Measurements from ENCODE around the gene CPEB4.

CPEB4 gene

GRCh38 chr5:173885054-173885443 is 3.1 kb upstream of the CPEB4 start:
- TF ChIP-seq CTCF (IDR thresholded peaks at IDR 0.05; ENCODE audit: low read depth, low read length): no peak
- Histone ChIP-seq H3K4me3 (ENCODE audit: low read depth, low read length) (no peak overlapping the region), H3K27me3 (ENCODE audit: insufficient read depth, low read depth, severe bottlenecking) (no peaks in the 10 kb centered on the region), H3K36me3 (no peaks in the 10 kb centered on the region), H3K9me3 (ENCODE audit: severe bottlenecking) (no peaks in the 10 kb centered on the region), H3K27ac (no peak overlapping the region; the same call in 1 of the 2 replicates)
- DNase-seq: no peak

GRCh38 chr5:173885475-173886010 is 2.6 kb upstream of the CPEB4 start:
- no peaks in the 10 kb centered on the region for H3K9me3 ChIP-seq (ENCODE audit: severe bottlenecking)
- H3K36me3 ChIP-seq: no peaks in the 10 kb centered on the region
- DNase-seq: no peak
- no peak for TF ChIP-seq CTCF (IDR thresholded peaks at IDR 0.05; ENCODE audit: low read depth, low read length)
- no peak overlapping the region for H3K27ac ChIP-seq
- no peak overlapping the region for H3K4me3 ChIP-seq (ENCODE audit: low read depth, low read length)
- no peaks in the 10 kb centered on the region for H3K27me3 ChIP-seq (ENCODE audit: insufficient read depth, low read depth, severe bottlenecking)

GRCh38 chr5:173886150-173886549 is 2.0 kb upstream of the CPEB4 start:
- no peak for TF ChIP-seq CTCF (IDR thresholded peaks at IDR 0.05; ENCODE audit: low read depth, low read length)
- H3K36me3 ChIP-seq: no peaks in the 10 kb centered on the region
- no peak for DNase-seq
- H3K9me3 ChIP-seq (ENCODE audit: severe bottlenecking): no peaks in the 10 kb centered on the region
- no peaks in the 10 kb centered on the region for H3K27me3 ChIP-seq (ENCODE audit: insufficient read depth, low read depth, severe bottlenecking)
- no peak overlapping the region for H3K27ac ChIP-seq
- H3K4me3 ChIP-seq (ENCODE audit: low read depth, low read length): no peak overlapping the region

- peak overlapping the region; percentile 47 for H3K27ac ChIP-seq
- peak; percentile 18 for DNase-seq
- H3K9me3 ChIP-seq (ENCODE audit: severe bottlenecking): no peaks in the 10 kb centered on the region
- H3K4me3 ChIP-seq (ENCODE audit: low read depth, low read length): peak overlapping the region; percentile 85
- no peak for TF ChIP-seq CTCF (IDR thresholded peaks at IDR 0.05; ENCODE audit: low read depth, low read length)
- H3K27me3 ChIP-seq (ENCODE audit: insufficient read depth, low read depth, severe bottlenecking): no peaks in the 10 kb centered on the region
- no peaks in the 10 kb centered on the region for H3K36me3 ChIP-seq
These were observed 453 bp downstream of the CPEB4 start for GRCh38 chr5:173888473-173889131.

- peak; percentile 29 for DNase-seq
- H3K4me3 ChIP-seq (ENCODE audit: low read depth, low read length): peak overlapping the region; percentile 53
- H3K9me3 ChIP-seq (ENCODE audit: severe bottlenecking): no peaks in the 10 kb centered on the region
- TF ChIP-seq CTCF (IDR thresholded peaks at IDR 0.05; ENCODE audit: low read depth, low read length): no peak
- peak overlapping the region; percentile 27 for H3K27ac ChIP-seq
- H3K36me3 ChIP-seq: no peaks in the 10 kb centered on the region
- H3K27me3 ChIP-seq (ENCODE audit: insufficient read depth, low read depth, severe bottlenecking): no peaks in the 10 kb centered on the region
These were observed 2.2 kb downstream of the CPEB4 start for GRCh38 chr5:173890195-173890991.

Measured in WERI-Rb-1 (cell line).